ENCODE data around the gene KCNT1. TPM values are rescaled to one million over a fixed set of nuclear protein-coding genes. Genes with fewer than 3 reads are reported as not detected.
"Not testable (repeated sequence)": the region's sequence is repeated elsewhere in the genome, so short reads cannot be mapped to it uniquely, and the experiment has no call there.

Gene KCNT1
- total RNA-seq, 4 donors from 2014 or later, result 0.21 TPM; not detected in 3

GRCh38 chr9:135669616-135670285 lies 32.2 kb upstream of the KCNT1 start:
- intact Hi-C loops (cut with DNase I), result no loop called here

GRCh38 chr9:135670721-135671590 lies 31.0 kb upstream of the KCNT1 start:
- no peak for TF ChIP-seq CTCF (IDR thresholded peaks at IDR 0.05)
- no peak for TF ChIP-seq POLR2A (IDR thresholded peaks at IDR 0.05)
- intact Hi-C loops (cut with DNase I), result no loop called here
- Histone ChIP-seq H3K36me3 (no peaks in the 10 kb centered on the region), H3K4me3 (replicated peaks in 1 of 3) (no peak overlapping the region), H3K9me3 (no peaks in the 10 kb centered on the region), H3K27me3 (no peaks in the 10 kb centered on the region), H3K4me1 (no peaks in the 10 kb centered on the region), H3K27ac (no peak overlapping the region)
- WGBS, 2 donors, result 86 to 89% methylated on average over 24 to 35 of the region's 41 CpGs
- no peak for DNase-seq

More at GRCh38 chr9:135669616-135670285, 32.2 kb upstream of the KCNT1 start:
- Histone ChIP-seq H3K4me3 (replicated peaks in 1 of 3) (no peak overlapping the region), H3K4me1 (no peaks in the 10 kb centered on the region), H3K9me3 (no peaks in the 10 kb centered on the region), H3K36me3 (no peaks in the 10 kb centered on the region), H3K27me3 (no peaks in the 10 kb centered on the region), H3K27ac (no peak overlapping the region)
- no peak for TF ChIP-seq POLR2A (IDR thresholded peaks at IDR 0.05)
- no peak for TF ChIP-seq CTCF (IDR thresholded peaks at IDR 0.05)
- WGBS, 2 donors, result 98% methylated on average over 8 of the region's 9 CpGs; no CpG with 5 or more reads in 1 of the 2 donors
- no peak for DNase-seq

GRCh38 chr9:135671591-135672041 lies 30.4 kb upstream of the KCNT1 start:
- Histone ChIP-seq H3K9me3 (no peaks in the 10 kb centered on the region), H3K4me3 (replicated peaks in 1 of 3) (no peak overlapping the region), H3K36me3 (no peaks in the 10 kb centered on the region), H3K4me1 (no peaks in the 10 kb centered on the region), H3K27ac (no peak overlapping the region), H3K27me3 (no peaks in the 10 kb centered on the region)
- WGBS, 2 donors, result 40 to 58% methylated on average over 13 to 14 of the region's 17 CpGs
- TF ChIP-seq POLR2A (IDR thresholded peaks at IDR 0.05), result no peak
- TF ChIP-seq CTCF (IDR thresholded peaks at IDR 0.05), result no peak
- intact Hi-C loops (cut with DNase I), result no loop called here
- no peak for DNase-seq

GRCh38 chr9:135672786-135673185 lies 29.2 kb upstream of the KCNT1 start:
- H3K27me3 ChIP-seq; H3K36me3 ChIP-seq; H3K4me1 ChIP-seq; H3K9me3 ChIP-seq; DNase-seq; H3K27ac ChIP-seq; H3K4me3 ChIP-seq (replicated peaks in 1 of 3); intact Hi-C loops (cut with DNase I): not testable (repeated sequence)
- WGBS, 2 donors, result 88 to 89% methylated on average over 7 of the region's 7 CpGs

GRCh38 chr9:135673941-135674340 lies 28.0 kb upstream of the KCNT1 start:
- Histone ChIP-seq H3K36me3 (no peaks in the 10 kb centered on the region), H3K4me1 (no peaks in the 10 kb centered on the region), H3K9me3 (no peaks in the 10 kb centered on the region), H3K4me3 (replicated peaks in 1 of 3) (no peak overlapping the region), H3K27me3 (no peaks in the 10 kb centered on the region), H3K27ac (no peak overlapping the region)
- DNase-seq, result no peak
- intact Hi-C loops (cut with DNase I), result no loop called here
- TF ChIP-seq CTCF (IDR thresholded peaks at IDR 0.05) (no peak), POLR2A (IDR thresholded peaks at IDR 0.05) (no peak)
- 78 to 82% methylated on average over 8 of the region's 8 CpGs for WGBS, 2 donors

Data from thyroid gland (tissue), 4 donors.